Urinary bladder (tissue), 4 donors: ENCODE data around the gene MRPS18B. TPM values are rescaled to one million over a fixed set of nuclear protein-coding genes. Genes with fewer than 3 reads are reported as not detected.
"Not testable (repeated sequence)": the region's sequence is repeated elsewhere in the genome, so short reads cannot be mapped to it uniquely, and the experiment has no call there.

Source experiments
- DNase-seq: peaks from one replicate; pipeline ENCODE4 v3.0.0-alpha.2; 2015; ENCODE audit errors: extremely low spot score
- H3K27ac ChIP-seq: one replicate; pipeline ENCODE4 v1.5.1; 2013; ENCODE audit warnings: low read depth, mild to moderate bottlenecking, moderate library complexity
- H3K36me3 ChIP-seq: one replicate; pipeline ENCODE4 v1.6.1; 2013; ENCODE audit warnings: mild to moderate bottlenecking, moderate library complexity; ENCODE audit not compliant: insufficient read depth
- H3K4me1 ChIP-seq: one replicate; pipeline ENCODE4 v1.6.1; 2013; ENCODE audit warnings: mild to moderate bottlenecking, moderate library complexity; ENCODE audit not compliant: insufficient read depth
- H3K4me3 ChIP-seq: one replicate; pipeline ENCODE4 v1.5.1; 2013; ENCODE audit warnings: low read depth, low read length
- WGBS: extraction: QIAGEN DNeasy Blood & Tissue Kit; methylation state at CpG from one replicate; pipeline ENCODE4 v1.1.7; 2013; 5-methylcytosine and 5-hydroxymethylcytosine counted together
- polyA plus RNA-seq: library from polyadenylated mRNA; stranded (reverse); fragments of 200-250 nt; gene quantifications from one replicate; pipeline ENCODE4 v1.2.3, GENCODE V29; 2013
- total RNA-seq: library from RNA; depleted of rRNA; stranded (reverse); fragments of >200 nt; gene quantifications from one replicate; pipeline ENCODE4 v1.2.3, GENCODE V29; 2014
- donor health status: healthy with polysubstance abuse.
- donor health status: healthy.

Gene MRPS18B
- total and polyA plus RNA-seq, 2 donors: 58.6 to 64.7 TPM

GRCh38 chr6:30640481-30640880 lies 22.8 kb downstream of the MRPS18B start:
- WGBS: 88% methylated on average over 10 of the region's 10 CpGs

GRCh38 chr6:30641048-30641447 lies 23.4 kb downstream of the MRPS18B start:
- H3K36me3 ChIP-seq: no peaks in the 10 kb centered on the region
- DNase-seq: no peak
- H3K27ac ChIP-seq: no peak overlapping the region
- H3K4me1 ChIP-seq: no peaks in the 10 kb centered on the region
- no peak overlapping the region for H3K4me3 ChIP-seq
- 82% methylated on average over 1 of the region's 1 CpG for WGBS

More at GRCh38 chr6:30640481-30640880, 22.8 kb downstream of the MRPS18B start:
- no peak overlapping the region for H3K27ac ChIP-seq
- no peak for DNase-seq
- no peaks in the 10 kb centered on the region for H3K4me1 ChIP-seq
- no peak overlapping the region for H3K4me3 ChIP-seq
- no peaks in the 10 kb centered on the region for H3K36me3 ChIP-seq

GRCh38 chr6:30643656-30644055 lies 26.0 kb downstream of the MRPS18B start:
- 96% methylated on average over 2 of the region's 2 CpGs for WGBS
- DNase-seq: no peak
- Histone ChIP-seq H3K4me1 (no peaks in the 10 kb centered on the region), H3K36me3 (no peaks in the 10 kb centered on the region), H3K4me3 (no peak overlapping the region), H3K27ac (no peak overlapping the region)

GRCh38 chr6:30644769-30645168 lies 27.1 kb downstream of the MRPS18B start:
- 82% methylated on average over 5 of the region's 5 CpGs for WGBS
- Histone ChIP-seq H3K4me1 (no peaks in the 10 kb centered on the region), H3K36me3 (no peaks in the 10 kb centered on the region), H3K4me3 (no peak overlapping the region), H3K27ac (no peak overlapping the region)
- no peak for DNase-seq

- H3K27ac ChIP-seq: no peak overlapping the region
Observed at GRCh38 chr6:30645989-30646388, 28.3 kb downstream of the MRPS18B start.

GRCh38 chr6:30646450-30647241 lies 29.0 kb downstream of the MRPS18B start, which contains the start of gene C6orf136:
TSS of gene C6orf136 (plus strand) at chr6:30647133. CDS start at chr6:30647232, 99 bp downstream.
- Histone ChIP-seq H3K4me3 (peak within 1 kb of the TSS; percentile 98), H3K36me3 (no peaks in the 10 kb centered on the region), H3K27ac (peak within 1 kb of the TSS; percentile 94), H3K4me1 (no peaks in the 10 kb centered on the region)
- DNase-seq: peak; percentile 76
- 11% methylated on average over 37 of the region's 37 CpGs for WGBS

More at GRCh38 chr6:30645989-30646388, 28.3 kb downstream of the MRPS18B start:
- H3K4me1 ChIP-seq: no peaks in the 10 kb centered on the region
- H3K4me3 ChIP-seq: no peak overlapping the region
- WGBS: 83% methylated on average over 1 of the region's 1 CpG
- H3K36me3 ChIP-seq: no peaks in the 10 kb centered on the region
- no peak for DNase-seq

GRCh38 chr6:30647242-30648116 lies 29.8 kb downstream of the MRPS18B start:
- DNase-seq: no peak
- WGBS: under 1% methylated on average over 78 of the region's 78 CpGs
- Histone ChIP-seq H3K36me3 (peaks cover under 1% of the 10 kb centered on the region), H3K27ac (peak overlapping the region; percentile 94), H3K4me3 (peak overlapping the region; percentile 98), H3K4me1 (no peaks in the 10 kb centered on the region)

GRCh38 chr6:30651143-30651542 lies 33.5 kb downstream of the MRPS18B start:
- peaks cover 3% of the 10 kb centered on the region for H3K36me3 ChIP-seq
- H3K4me1 ChIP-seq: no peaks in the 10 kb centered on the region
- no peak overlapping the region for H3K4me3 ChIP-seq
- no peak overlapping the region for H3K27ac ChIP-seq
- no peak for DNase-seq
- 87% methylated on average over 12 of the region's 12 CpGs for WGBS

GRCh38 chr6:30654798-30655742 lies 37.4 kb downstream of the MRPS18B start:
- Histone ChIP-seq H3K36me3 (peaks cover 3% of the 10 kb centered on the region), H3K27ac (no peak overlapping the region), H3K4me1 (no peaks in the 10 kb centered on the region), H3K4me3 (no peak overlapping the region)
- WGBS: 90% methylated on average over 19 of the region's 19 CpGs
- no peak for DNase-seq

GRCh38 chr6:30655743-30656094 lies 38.1 kb downstream of the MRPS18B start:
- H3K4me3 ChIP-seq: no peak overlapping the region
- H3K27ac ChIP-seq: no peak overlapping the region
- DNase-seq: no peak
- 94% methylated on average over 3 of the region's 3 CpGs for WGBS
- H3K36me3 ChIP-seq: peaks cover 3% of the 10 kb centered on the region
- H3K4me1 ChIP-seq: no peaks in the 10 kb centered on the region

GRCh38 chr6:30656513-30656912 lies 38.9 kb downstream of the MRPS18B start:
- Histone ChIP-seq H3K4me1 (no peaks in the 10 kb centered on the region), H3K36me3 (peaks cover 3% of the 10 kb centered on the region), H3K27ac (no peak overlapping the region), H3K4me3 (no peak overlapping the region)
- no peak for DNase-seq
- 75% methylated on average over 7 of the region's 7 CpGs for WGBS

- no peaks in the 10 kb centered on the region for H3K4me1 ChIP-seq
- H3K36me3 ChIP-seq: peaks cover 3% of the 10 kb centered on the region
- no peak for DNase-seq
- H3K27ac ChIP-seq: no peak overlapping the region
- no peak overlapping the region for H3K4me3 ChIP-seq
Observed at GRCh38 chr6:30657454-30657853, 39.8 kb downstream of the MRPS18B start.

GRCh38 chr6:30657922-30658321 lies 40.3 kb downstream of the MRPS18B start:
- H3K36me3 ChIP-seq, H3K4me1 ChIP-seq, DNase-seq, H3K4me3 ChIP-seq, H3K27ac ChIP-seq: not testable (repeated sequence)
- 89% methylated on average over 5 of the region's 5 CpGs for WGBS
